Muscle layer of colon (tissue), 2 donors: ENCODE measurements around the gene NUDT9.
A peak's percentile ranks its signal among the peaks of the same experiment; 100 is the strongest.
"Not testable (repeated sequence)": the region's sequence is repeated elsewhere in the genome, so short reads cannot be mapped to it uniquely, and the experiment has no call there.

Experiments used
- H3K27ac ChIP-seq: one replicate; pipeline ENCODE4 v1.7.0; 2013; ENCODE audit warnings: low read depth, mild to moderate bottlenecking, low read length, moderate library complexity
- H3K27me3 ChIP-seq, 2 donors: one replicate each; pipeline ENCODE4 v1.7.0; 2013; ENCODE audit warnings: low read length in 2 of 2, mild to moderate bottlenecking in 2 of 2; ENCODE audit not compliant: insufficient read depth in 2 of 2, control insufficient read depth in 1 of 2
- H3K36me3 ChIP-seq: one replicate; pipeline ENCODE4 v1.7.0; 2013; ENCODE audit warnings: mild to moderate bottlenecking, low read length; ENCODE audit not compliant: insufficient read depth
- H3K4me1 ChIP-seq: one replicate; pipeline ENCODE4 v1.7.0; 2013; ENCODE audit warnings: mild to moderate bottlenecking, low read length; ENCODE audit not compliant: insufficient read depth
- H3K4me3 ChIP-seq, 2 donors: one replicate each; pipeline ENCODE4 v1.7.0; 2013; ENCODE audit warnings: low read length in 2 of 2, low read depth in 1 of 2, mild to moderate bottlenecking in 1 of 2, moderate library complexity in 1 of 2
- H3K9ac ChIP-seq: one replicate; pipeline ENCODE4 v1.7.0; 2013; ENCODE audit warnings: low read length
- H3K9me3 ChIP-seq: one replicate; pipeline ENCODE4 v1.7.0; 2013; ENCODE audit warnings: mild to moderate bottlenecking, low read length
- donor health status: abdominal sarcoma.
- donor health status: Adenocarcinoma of cecum.

NUDT9 gene

GRCh38 chr4:87410679-87411078, 11.7 kb upstream of the NUDT9 start:
- Histone ChIP-seq H3K9me3 (no peaks in the 10 kb centered on the region), H3K27me3 (no peaks in the 10 kb centered on the region), H3K4me1 (no peaks in the 10 kb centered on the region), H3K27ac (no peak overlapping the region), H3K36me3 (no peaks in the 10 kb centered on the region), H3K4me3 (no peak overlapping the region), H3K9ac (no peak overlapping the region)

- H3K9me3 ChIP-seq: no peaks in the 10 kb centered on the region
- H3K36me3 ChIP-seq: no peaks in the 10 kb centered on the region
- no peak overlapping the region for H3K4me3 ChIP-seq
- H3K9ac ChIP-seq: no peak overlapping the region
- no peaks in the 10 kb centered on the region for H3K27me3 ChIP-seq
- H3K4me1 ChIP-seq: no peaks in the 10 kb centered on the region
- H3K27ac ChIP-seq: no peak overlapping the region
Observed at GRCh38 chr4:87414816-87415215, 7.6 kb upstream of the NUDT9 start.

GRCh38 chr4:87416965-87417364, 5.4 kb upstream of the NUDT9 start:
- Histone ChIP-seq H3K36me3 (no peaks in the 10 kb centered on the region), H3K27me3 (no peaks in the 10 kb centered on the region), H3K4me3 (no peak overlapping the region), H3K9me3 (no peaks in the 10 kb centered on the region), H3K9ac (no peak overlapping the region), H3K27ac (no peak overlapping the region), H3K4me1 (peaks cover 8% of the 10 kb centered on the region)

- H3K4me3 ChIP-seq, H3K27ac ChIP-seq, H3K9ac ChIP-seq, H3K9me3 ChIP-seq, H3K27me3 ChIP-seq, H3K36me3 ChIP-seq, H3K4me1 ChIP-seq: not testable (repeated sequence)
Observed at GRCh38 chr4:87418410-87418809, 4.0 kb upstream of the NUDT9 start.

GRCh38 chr4:87419578-87420249, 2.7 kb upstream of the NUDT9 start:
- H3K27ac ChIP-seq: no peak overlapping the region

GRCh38 chr4:87420276-87420830, 2.0 kb upstream of the NUDT9 start:
- no peaks in the 10 kb centered on the region for H3K36me3 ChIP-seq
- no peak overlapping the region for H3K4me3 ChIP-seq
- peaks cover 15% of the 10 kb centered on the region for H3K4me1 ChIP-seq
- no peaks in the 10 kb centered on the region for H3K27me3 ChIP-seq
- H3K9me3 ChIP-seq: no peaks in the 10 kb centered on the region
- H3K27ac ChIP-seq: no peak overlapping the region
- H3K9ac ChIP-seq: no peak overlapping the region

More at GRCh38 chr4:87419578-87420249, 2.7 kb upstream of the NUDT9 start:
- Histone ChIP-seq H3K9ac (no peak overlapping the region), H3K36me3 (no peaks in the 10 kb centered on the region), H3K27me3 (no peaks in the 10 kb centered on the region), H3K4me1 (peaks cover 15% of the 10 kb centered on the region), H3K4me3 (no peak overlapping the region), H3K9me3 (no peaks in the 10 kb centered on the region)

GRCh38 chr4:87423317-87424098, 1.1 kb downstream of the NUDT9 start:
- Histone ChIP-seq H3K4me3 (peak overlapping the region; percentile 78 to 87), H3K27ac (no peak overlapping the region), H3K27me3 (no peaks in the 10 kb centered on the region), H3K4me1 (peaks cover 15% of the 10 kb centered on the region), H3K9me3 (no peaks in the 10 kb centered on the region), H3K9ac (peak overlapping the region; percentile 90), H3K36me3 (no peaks in the 10 kb centered on the region)

GRCh38 chr4:87424099-87424543, 1.7 kb downstream of the NUDT9 start:
- peak overlapping the region in 1 of 2 donors; percentile 49 for H3K4me3 ChIP-seq
- not testable (repeated sequence) for H3K27me3 ChIP-seq, H3K9me3 ChIP-seq, H3K27ac ChIP-seq, H3K36me3 ChIP-seq
- peak overlapping the region; percentile 12 for H3K9ac ChIP-seq
- H3K4me1 ChIP-seq: peaks cover 15% of the 10 kb centered on the region

- Histone ChIP-seq H3K9ac (no peak overlapping the region), H3K4me3 (no peak overlapping the region), H3K9me3 (no peaks in the 10 kb centered on the region), H3K36me3 (no peaks in the 10 kb centered on the region), H3K4me1 (peaks cover 15% of the 10 kb centered on the region), H3K27ac (no peak overlapping the region), H3K27me3 (no peaks in the 10 kb centered on the region)
Observed at GRCh38 chr4:87425711-87426110, 3.3 kb downstream of the NUDT9 start.

GRCh38 chr4:87426865-87427517, 4.6 kb downstream of the NUDT9 start:
- no peak overlapping the region for H3K4me3 ChIP-seq
- no peaks in the 10 kb centered on the region for H3K36me3 ChIP-seq
- H3K9ac ChIP-seq: no peak overlapping the region
- no peak overlapping the region for H3K27ac ChIP-seq
- H3K4me1 ChIP-seq: peaks cover 7% of the 10 kb centered on the region
- H3K9me3 ChIP-seq: no peaks in the 10 kb centered on the region
- no peaks in the 10 kb centered on the region for H3K27me3 ChIP-seq

GRCh38 chr4:87427518-87427868, 5.1 kb downstream of the NUDT9 start:
- Histone ChIP-seq H3K9me3 (no peaks in the 10 kb centered on the region), H3K4me3 (no peak overlapping the region), H3K27ac (no peak overlapping the region), H3K9ac (no peak overlapping the region), H3K4me1 (peaks cover 7% of the 10 kb centered on the region), H3K27me3 (no peaks in the 10 kb centered on the region), H3K36me3 (no peaks in the 10 kb centered on the region)
